HG03354 (cell line): ENCODE results near the gene SLC29A2.
"Not testable (repeated sequence)": the region's sequence is repeated elsewhere in the genome, so short reads cannot be mapped to it uniquely, and the experiment has no call there.

Source experiments
- ATAC-seq: cut with Tn5 transposase; IDR thresholded peaks from one replicate; pipeline ENCODE4 v1.9.1; 2021; ENCODE audit warnings: mild to moderate bottlenecking; ENCODE audit not compliant: unreplicated experiment, poor library complexity, severe bottlenecking

Gene SLC29A2

DNA sequence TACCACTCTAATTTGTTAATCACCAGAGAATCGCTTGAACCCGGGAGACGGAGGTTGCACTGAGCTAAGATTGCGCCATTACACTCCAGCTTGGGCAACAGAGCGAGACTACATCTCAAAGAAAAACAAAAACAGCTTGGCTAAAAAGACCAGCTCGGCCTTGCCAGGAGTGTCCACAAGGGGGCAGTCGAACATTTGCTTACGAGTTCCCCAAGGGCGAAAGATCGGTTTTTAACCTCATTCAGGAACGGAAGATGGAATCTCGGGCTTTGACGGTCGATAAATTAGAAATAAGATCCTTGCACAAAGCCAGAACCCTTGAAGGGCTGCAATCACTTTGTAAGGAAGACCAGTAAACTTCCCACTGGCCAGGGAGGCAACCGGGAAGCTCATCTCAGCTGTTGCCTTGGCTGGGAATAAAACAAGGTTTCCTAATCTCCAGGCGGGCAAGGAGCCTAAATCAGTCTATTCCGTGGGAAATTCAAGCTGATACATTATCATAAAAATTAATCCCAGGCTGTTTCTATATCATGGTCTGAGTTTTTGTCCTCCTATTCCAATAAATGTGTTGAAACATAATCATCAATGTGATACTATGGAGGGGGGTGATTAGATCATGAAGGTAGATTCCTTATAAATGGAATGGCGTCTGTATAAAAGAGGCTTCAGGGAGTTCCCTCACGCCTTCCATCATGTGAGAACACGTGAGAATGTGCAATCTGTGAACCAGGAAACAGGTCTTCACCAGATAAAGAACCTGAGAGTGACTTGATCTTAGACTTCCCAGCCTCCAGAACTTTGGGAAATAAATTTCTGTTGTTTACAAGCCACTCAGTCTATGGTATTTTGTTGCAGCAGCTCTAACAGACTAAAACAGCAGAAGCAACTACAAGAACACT is 14.9 kb upstream of the SLC29A2 start:
- no peak for ATAC-seq

DNA sequence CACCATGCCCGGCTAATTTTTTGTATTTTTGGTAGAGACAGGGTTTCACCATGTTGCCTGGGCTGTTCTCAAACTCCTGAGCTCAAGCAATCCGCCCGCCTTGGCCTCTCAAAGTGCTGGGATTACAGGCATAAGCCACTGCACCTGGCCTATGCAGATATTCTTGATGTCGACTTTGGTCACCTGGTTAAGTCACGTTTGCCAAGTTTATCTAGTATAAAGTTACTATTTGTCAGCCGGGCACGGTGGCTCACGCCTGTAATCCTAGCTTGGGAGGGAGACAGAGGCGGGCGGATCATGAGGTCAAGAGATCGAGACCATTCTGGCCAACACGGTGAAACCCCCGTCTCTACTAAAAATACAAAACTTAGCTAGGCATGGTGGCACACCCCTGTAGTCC is 12.8 kb upstream of the SLC29A2 start:
- ATAC-seq: not testable (repeated sequence)

DNA sequence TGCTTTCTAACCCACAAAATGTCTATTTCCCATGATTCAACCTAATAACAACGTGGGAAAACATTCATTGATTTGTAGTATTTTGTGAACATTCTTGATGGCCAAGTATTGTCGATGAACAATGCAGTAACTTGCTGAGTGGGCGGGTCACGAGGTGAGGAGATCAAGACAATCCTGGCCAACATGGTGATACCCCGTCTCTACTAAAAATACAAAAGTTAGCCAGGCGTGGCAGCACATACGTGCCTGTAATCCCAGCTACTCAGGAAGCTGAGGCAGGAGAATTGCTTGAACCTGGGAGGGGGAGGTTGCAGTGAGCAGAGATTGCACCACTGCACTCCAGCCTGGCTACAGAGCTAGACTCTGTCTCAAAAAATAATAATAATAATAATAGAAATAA is 8.7 kb upstream of the SLC29A2 start:
- not testable (repeated sequence) for ATAC-seq

DNA sequence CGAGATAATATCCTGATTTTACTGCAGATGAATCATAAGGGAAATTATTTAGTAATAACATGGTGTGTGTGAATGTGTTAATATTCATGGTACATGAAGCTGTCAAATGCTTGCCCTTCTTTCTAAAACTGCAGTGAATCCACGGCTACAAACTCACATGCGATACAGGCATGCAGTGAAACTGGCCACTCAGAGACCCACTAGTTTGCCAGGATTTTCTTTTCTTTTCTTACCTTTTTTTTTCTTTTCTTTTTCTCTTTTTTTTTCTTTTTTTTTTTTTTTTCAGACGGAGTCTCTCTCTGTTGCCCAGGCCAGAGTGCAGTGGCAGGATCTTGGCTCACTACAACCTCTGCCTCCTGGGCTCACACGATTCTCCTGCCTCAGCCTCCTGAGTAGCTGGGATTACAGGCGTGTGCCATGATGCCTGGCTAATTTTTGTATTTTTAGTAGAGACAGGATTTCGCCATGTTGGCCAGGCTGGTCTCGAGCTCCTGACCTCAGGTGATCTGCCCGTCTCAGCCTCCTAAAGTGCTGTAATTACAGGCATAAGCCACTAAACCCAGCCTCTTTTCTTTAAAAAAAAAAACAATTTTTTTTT is 2.2 kb upstream of the SLC29A2 start:
- ATAC-seq: not testable (repeated sequence)

DNA sequence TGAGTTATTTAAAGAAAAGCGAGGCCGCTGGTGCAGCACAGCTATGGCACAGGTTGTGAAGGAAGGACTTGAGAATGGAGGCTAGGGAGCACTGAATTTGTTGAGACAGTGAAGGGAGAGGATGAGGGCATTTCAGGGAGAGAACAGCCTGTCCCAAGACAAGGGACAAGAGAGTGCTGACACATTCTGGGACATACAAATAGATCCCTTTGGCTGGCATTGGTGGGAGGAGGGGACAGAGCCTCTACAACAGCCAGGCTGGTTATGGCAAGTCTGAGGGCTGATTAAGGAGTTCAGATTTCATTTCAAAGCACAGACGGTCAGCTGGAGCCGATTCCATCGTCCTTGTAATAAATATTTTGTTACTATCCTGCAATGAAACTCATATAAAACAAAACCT is 1.7 kb upstream of the SLC29A2 start:
- no peak for ATAC-seq

DNA sequence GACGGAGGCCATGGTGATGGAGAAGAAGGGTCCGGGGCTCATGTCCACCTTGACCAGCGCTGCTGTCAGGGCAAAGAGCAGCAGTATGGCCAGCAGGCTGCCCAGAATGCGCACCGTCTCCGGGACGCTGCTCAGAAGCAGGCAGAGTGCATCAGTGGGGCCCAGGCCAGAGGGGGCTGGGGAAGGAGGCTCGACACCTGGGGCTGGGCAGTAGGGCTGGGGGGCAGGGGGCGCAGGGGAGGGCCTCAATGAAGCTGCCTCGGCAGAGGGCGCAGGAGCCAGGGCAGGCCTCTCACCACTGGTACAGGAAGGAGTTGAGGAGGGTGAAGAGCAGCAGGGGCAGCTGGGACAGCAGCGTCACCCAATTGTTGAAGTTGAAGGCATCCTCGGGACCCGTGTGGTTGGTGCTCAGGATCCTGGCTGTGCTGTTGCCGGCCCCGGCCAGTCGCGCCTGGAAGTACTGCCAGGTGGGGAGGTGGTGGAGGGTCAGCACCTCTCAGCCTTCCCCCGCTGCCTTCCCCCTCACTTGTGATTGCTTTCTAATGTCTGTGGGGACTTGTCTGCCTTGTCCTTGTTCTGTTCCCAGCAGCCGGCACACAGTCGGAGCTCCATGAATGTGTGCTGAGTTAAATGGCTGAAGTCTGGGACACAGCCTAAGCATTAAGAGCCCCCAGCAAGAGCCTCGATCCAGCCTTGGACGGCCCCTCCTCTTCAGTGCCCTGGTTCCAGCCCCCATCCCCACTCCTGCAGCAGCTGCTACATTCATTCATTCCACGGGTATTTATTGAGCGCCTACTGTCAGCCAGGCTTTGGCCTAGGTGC is 2.3 kb downstream of the SLC29A2 start:
- ATAC-seq: no peak

DNA sequence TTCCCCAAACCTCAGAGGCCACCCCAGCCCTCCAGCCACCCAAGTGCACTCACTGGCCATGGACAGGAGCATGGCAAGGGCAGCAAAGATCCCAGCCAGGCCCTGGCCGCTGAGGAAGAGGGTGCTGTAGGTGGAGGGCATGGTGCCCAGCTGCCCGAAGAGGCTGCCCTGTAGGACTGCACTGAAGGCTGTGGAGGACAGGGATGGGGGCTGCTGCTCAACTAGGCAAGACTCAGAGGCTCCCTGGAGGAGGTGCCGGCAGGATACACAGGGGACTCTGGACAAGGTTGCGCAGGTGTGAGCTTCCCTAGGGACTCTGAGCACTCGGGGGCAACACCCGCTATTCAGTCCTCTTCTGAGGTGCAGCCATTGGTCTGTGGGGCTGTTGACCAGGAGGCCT is 3.1 kb downstream of the SLC29A2 start:
- no peak for ATAC-seq

DNA sequence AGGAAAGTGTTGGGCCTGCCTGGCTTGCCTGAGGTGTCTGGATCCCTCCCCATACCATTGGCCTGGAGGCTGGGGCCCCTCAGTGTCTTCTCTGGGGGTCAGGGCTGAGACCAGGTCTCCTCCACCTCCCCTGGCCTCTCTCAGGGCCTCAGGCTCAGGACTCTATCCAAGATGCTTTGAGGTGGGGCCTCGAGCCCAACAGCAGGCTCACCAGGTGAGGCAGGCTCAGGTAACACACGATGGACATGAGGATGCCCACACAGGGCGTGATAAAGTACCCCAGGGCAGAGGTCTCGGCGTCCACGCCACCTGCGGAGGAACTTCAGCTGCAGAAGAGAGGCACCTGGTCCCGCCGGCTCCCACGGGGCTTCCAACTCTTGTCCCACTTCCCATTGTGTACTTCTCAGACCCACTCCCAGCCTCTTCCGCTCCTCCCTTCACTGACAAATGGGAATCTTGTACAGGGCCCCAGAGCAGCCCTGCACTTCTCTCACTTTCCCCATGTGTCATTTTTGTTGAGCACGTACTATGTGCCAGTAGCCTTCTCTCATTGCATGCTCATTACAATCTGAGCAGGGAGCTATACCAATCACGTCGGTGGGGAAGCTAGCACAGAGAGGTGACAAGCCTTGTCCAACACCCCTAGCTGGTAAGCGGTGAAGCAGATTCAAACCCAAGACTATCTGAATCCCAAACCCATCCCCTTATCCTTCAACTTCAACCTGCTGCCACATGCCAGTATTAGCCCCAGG is 3.8 kb downstream of the SLC29A2 start:
- no peak for ATAC-seq

DNA sequence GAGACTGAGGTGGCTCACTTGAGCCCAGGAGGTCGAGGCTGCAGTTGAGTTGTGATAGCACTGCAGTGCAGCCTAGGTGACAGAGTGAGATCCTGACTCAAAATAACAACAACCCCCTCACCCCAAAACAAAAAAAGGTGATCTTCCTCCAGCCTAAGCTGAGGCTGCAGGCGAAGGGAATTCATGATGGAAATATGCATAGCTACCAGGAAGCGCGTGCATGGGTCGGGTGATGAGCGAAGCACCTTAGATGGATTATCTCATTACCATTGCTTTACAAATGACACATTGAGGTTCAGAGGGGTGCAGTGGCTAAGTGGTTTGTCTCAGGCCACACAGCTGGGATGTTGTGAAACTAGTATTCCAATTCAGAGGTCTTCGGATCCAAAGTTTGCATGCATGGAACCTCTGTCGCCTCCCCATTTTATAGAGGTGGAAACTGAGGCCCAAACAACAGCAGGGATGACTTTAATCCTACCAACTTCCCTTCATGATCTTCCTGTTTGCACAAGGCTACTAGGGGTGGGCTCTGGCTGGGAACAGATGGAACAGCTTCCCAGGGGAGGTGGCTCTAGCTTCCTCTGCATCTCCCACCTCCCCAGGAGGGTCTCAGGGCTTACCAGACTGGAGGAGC is 4.6 kb downstream of the SLC29A2 start:
- no peak for ATAC-seq

DNA sequence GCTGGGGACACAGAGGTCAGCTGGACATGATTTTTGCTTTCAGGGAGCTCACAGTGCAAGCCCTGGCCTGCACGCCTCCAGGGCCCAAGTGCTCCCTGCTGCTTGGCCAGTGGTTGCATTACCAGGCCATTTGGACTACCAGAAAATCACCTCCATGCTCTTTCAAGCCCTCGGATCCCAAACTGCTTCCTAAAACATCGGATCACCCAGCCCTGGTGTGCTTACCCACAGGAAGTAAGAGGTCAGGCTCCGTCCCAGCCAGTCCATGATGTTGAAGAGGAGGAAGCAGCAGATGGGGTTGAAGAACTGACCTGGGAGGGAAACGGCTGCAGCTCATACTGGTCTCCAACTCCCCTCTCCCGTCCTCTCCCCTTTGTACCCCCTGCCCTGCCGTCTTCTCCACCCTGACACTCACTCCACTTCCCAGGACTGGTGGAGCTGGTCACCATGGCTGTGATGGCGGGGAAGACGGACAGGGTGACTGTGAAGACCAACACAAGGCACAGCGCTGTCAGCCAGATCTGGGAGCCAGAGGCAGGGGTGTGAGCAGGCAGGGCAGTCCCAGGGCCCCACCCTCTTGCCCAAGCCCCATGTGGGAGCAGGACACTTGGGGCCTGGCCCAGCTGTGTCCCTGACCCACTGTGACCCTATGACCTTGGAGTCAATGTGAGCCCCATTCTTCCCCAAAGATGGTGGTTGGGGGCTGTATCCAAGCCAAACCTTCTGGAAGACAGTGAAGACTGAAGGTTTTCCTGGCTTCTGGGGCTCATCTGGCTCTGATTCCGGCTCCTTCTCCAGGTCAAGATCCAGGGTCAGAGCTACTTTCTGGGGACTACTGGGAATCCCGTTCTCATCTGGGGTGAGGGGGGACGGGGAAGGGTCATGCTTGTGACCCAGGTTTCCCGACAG is 5.6 kb downstream of the SLC29A2 start:
- no peak for ATAC-seq

DNA sequence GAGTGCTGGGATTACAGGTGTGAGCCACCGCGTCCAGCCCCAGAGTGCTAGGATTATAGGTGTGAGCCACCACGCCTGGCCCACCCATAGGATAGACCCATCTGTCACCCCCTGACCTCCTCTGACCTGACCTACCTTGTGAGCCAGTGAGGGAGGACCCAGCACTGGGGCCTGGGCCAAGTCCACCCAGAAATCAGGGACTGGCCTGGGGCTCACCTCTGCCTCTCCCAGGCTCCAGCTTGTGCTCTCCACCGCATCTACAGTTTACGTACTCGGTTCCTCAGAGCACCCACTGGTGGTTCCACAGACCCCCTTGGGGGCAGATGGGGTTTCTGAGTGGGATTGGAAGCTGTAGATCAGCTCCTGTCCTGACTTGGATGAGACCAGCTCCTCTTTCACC is 6.4 kb downstream of the SLC29A2 start:
- ATAC-seq: no peak

DNA sequence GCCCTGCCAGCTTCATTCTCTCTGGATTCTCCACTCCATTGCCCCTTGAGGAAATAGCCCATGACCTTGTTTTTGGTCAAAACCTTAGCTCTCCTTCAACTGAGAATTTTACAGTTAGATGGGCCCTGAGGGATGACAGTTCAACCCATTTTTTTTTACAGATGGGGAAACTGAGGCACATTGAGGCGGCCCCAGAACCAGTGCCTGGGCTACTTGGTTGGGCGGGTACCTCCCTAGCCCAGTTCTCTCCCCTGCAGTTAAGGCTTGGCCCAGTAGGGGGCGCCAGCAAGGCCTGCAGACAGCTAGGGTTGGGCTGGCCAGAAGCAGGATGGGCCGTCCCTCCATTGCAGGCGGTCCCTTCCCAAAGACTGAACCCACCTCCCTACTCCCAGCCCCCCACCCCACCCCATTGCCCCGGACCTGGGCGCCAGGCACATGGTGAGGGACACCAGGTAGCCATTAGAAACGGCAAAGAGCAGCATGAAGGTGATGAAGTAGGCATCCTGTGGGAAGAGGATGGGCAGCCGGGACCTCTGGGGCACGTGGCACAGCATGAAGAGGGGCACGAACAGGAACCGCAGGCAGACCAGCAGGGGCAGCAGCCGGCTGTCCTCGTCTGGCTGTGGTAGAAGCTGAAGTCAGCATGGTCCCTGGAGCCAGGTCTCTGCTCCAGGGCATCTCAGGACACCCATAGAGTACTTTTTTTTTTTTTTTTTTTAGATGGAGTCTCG is 7.6 kb downstream of the SLC29A2 start:
- no peak for ATAC-seq

DNA sequence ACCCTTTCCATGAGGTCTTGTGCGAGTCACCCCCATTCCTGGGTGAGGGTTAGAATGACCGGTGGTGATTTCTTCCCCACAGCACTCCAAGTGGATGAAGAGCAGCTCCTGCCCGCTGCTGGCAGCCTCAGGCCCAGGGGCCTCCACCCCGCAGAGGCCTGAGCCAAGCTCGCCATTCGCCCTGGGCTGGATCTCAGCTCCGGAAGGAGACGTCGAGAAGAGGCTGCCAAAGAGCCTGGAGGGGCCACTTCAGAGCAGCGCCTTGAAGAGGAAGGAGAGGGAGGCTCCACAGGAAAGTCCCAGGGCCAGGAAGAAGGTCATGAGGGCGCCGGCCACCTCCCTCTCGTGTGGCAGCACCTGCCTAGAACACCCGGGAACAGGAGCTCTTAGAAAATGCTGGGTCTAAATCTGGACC is 8.4 kb downstream of the SLC29A2 start:
- ATAC-seq: no peak

DNA sequence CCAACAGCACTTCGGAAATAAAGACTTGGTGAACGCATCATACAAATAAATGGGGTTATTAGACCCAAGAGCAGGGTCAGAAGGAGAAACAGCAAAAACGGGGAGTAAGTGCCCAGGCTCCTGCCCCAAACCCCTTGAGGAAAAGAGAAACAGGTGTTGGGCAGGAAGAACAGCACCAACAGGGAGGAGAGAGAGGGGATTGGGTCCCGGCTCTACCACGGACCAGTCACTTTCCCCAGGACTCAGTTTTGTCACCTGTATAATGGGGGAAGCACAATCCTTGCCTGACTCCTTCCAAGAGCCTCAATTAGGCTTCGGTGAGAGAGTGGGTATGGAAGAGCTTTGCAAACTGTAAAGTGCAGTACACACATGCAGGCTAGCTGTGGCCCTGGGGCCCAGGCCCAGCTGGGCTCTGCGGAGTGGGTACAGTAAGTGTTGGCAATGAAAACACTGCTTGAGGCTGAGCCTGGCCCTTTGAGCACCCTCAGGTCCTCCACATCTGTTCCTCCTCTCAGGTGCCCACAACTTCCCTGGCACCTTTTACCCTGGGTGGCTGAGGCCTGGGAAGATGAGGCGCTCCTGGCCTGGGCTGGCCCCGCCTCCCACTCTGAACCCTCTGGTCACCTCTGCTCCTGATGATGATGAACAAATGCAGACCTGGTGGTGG is 8.9 kb downstream of the SLC29A2 start:
- no peak for ATAC-seq

DNA sequence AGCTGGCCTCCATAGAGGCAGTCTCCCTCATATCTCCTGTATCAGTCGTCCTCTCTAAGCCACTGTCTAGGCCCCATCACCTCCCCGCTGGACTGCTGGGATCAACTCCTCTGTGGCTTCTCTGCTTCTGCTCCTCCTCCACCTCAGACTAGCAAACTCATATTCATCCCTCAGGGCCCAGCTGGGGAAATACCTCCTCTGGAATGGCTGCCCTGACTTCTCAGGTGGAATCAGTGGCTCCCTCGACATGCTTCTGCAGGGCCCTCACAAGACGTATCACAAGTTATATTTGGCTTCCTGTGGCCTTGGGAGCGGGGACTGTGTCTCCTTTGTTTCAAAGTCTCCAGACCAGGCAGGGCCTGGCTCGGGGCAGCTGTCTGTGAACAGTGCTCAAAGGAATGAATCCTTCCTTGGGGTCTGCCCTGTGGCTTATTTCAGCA is 10.0 kb downstream of the SLC29A2 start:
- ATAC-seq: no peak

DNA sequence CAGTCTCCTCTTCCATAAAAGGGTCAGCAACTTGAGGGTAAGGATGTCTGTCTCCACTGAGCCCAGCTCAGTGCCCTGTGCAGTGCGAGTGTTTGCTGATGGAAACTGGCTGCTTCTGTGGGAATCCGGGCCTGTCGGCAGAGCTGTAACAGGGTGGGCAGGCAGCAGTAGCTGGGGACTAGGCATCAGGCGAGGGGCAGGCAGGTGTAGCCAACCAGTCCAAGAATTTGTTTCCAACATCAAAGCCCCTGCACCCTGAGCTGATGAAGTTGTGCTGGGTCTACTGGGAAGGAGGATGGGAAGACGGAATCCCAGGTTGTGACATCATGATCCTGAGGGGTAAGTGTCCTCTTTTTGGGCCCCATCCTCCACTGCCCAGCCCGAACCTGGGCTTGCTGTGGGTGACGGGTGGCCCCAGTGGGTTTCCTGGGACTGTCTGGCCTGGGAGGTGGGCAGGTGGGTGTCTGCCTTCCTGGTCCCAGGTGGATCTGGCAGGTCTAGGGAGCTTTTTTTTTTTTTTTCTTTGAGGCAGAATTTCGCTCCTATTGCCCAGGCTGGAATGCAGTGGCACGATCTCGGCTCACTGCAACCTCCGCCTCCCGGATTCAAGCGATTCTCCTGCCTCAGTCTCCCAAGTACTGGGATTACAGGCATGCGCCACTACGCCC is 11.0 kb downstream of the SLC29A2 start:
- ATAC-seq: no peak

DNA sequence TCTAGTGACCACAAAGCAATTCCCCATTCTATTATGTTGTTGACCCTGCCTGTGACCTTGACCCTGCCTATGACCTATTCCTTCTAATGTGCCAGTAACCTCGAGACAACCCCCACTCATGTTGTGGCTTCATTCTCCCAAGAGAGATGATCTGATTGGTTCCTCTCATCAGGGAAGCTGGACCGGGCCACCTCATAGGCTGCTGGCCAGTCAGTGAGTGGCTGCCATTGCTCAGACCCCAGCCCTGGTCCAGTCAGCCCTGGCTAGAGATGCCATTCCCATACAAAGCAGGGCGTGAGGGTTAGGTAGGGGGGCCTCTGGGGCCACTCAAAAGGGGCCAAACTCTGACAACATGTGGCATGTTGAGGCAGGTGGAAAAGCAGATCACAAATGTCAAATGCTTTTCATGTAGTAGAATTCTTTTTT is 11.9 kb downstream of the SLC29A2 start:
- no peak for ATAC-seq
